GM04503 (cell line): ENCODE data around the gene SORCS1.

ENCODE experiments used
- DNase-seq: peaks from one replicate; pipeline ENCODE4 v3.0.0-alpha.2; 2012; ENCODE audit warnings: low read depth

The SORCS1 gene

DNA sequence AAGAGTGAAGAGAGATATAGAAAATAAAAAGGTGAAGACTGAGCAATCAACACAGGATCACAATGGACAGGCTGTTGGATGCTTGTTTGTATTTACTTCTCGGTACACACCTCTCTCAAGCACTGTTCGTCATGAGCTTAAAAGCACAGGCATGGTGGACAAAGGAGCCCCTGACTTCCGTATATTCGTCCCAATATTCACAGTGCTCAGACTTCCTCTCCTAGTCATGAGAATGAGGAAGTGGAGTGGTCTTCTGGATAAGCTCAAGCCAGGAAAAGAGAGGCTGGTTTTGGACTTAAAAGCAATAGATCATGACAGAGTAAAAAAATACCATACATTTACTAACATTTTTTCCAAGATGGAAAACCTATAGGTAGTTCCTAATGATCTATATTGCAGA, 172.5 kb downstream of the SORCS1 start:
- no peak for DNase-seq

DNA sequence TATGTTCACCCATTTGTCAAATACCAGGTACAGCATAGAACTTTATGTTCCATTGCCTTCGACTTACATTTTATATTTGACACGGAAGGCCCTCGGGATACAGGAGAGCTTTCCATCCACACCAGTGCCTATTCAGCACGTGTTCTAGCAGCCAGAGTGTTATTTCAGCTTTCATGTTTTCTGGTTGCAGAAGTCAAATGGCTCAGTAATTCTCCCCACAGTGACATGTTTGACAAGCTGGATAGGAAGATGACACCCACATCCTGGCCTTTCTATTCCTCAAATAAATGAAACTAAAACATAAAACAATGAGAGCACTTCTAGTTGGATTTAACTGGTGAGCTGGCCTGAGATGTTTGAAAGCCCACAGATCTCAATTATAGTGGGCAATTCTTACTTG, 173.4 kb downstream of the SORCS1 start:
- no peak for DNase-seq

DNA sequence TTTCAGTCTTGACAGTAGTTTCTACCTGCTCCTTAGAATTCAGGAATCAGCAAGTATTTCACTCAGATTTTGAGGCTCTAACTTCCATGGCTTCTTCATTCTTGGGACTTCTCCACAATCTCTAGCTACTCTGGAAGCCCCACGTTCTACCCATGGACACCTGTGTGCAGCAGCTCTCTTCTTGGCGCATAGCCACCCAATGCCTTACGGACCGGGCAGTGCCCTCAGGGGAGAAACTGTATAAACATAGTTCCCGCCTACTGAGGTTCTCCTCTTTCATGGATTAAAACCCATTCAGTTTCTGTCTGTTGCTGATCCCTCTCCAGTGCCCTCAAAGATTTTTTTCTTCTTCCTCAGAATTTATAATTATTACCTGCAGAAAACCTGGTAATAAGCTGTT, 177.1 kb downstream of the SORCS1 start:
- no peak for DNase-seq

DNA sequence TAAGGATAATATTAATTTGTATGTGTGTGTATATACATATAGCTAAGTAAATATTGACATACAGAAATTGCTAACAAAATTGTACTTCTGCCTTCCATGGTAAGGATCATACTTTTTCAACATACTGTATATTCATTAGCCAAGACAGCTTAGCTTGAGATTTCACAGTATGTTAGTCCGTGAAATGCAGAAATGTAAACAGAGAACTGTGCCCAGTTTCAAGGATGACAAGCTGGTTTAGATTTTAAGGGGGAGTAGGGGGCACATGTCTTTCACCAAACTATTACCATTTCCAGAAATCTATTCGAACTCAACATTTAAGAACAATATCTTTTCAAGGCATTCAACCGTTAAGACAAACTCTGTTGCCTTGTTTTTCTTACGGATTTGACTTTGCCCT, 182.2 kb downstream of the SORCS1 start:
- no peak for DNase-seq

DNA sequence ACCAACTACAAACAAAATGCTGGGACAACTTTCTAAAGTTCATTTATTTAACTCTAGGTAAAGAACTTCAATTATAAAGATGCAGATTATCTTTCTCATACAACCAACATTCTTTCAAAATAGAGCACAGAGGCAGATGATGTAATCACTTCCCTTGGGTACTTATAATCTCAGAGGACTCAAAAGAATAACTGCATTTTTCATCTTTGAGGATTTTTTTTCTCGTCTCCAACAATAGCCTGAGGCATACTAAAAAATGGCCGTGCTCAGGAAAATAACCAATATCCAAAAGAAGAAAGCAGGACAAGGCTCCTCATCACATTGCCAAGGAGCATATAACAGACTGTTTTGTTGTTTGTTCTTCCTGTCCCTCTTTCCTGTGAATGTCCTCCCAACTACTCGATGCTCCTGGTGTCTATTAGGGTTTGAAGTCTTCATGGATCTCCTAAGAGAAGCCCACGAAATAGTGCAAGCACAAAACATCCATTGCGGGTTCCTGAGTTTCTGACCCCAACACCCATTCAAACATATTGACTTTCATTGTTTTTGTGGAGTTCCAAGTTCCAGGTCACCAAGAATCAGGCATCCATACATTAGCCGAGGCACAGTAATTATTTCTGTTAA, 182.9 kb downstream of the SORCS1 start:
- DNase-seq: no peak

DNA sequence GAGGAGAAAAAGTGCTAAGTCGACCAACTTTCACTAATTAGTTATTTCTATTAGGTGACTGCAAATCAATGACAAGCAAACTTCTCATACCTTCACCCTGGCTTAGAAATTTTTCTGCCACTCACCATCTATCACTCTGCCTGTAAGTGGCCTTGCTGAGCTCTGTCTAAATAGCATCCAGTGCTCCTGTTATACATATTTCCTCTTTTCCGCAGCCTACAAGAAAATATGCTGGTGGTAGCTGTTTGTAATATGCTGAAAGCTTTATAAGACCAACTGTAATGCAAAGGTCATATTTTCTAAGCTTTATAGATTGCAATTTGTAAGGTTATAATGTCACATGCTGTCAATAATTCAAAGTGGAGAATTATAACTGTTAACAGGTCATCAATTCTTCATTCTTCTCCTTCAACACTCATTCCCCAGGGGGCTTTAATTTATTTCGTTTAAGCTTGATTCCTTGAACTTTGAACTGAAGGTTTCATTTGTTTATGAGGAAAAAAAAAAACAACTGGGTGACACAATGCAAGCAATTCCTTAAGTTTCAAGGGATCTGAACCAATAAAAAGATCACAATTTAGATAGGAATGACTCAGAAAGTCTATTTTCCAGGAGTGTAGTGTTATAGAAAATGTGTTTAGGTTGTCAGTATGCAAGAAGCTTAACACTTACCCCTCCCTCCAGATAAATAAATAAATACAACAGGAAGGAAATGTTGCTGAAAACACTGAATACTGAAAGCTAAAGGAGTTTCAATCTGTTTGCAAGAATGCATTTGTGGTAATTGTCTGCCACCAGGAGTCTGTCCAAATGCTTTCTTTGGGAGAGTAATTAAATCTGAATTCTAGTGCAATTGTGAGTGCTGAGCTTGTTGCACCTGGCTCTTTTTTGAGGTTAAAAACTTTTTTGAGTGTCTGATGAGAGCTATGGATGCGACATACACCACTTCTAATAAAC, 183.7 kb downstream of the SORCS1 start:
- DNase-seq: no peak

DNA sequence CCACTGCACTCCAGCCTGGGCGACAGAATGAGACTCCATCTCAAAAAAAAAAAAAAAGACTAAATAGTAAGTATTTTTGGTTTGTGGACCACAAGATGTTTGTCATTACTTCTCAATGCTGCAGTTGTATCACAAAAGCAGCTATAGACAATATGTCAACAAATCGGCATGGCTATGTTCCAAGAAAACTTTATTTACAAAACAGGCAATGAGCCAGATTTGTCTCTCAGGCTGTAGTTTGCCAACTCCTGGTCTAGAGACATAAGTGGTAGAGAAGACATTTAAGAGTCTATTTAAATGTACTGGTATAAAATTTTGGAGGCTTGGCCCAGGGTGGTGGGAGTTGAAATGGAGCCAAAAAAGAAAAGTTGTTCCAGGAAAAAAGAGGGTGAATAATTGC, 185.8 kb downstream of the SORCS1 start:
- no peak for DNase-seq

DNA sequence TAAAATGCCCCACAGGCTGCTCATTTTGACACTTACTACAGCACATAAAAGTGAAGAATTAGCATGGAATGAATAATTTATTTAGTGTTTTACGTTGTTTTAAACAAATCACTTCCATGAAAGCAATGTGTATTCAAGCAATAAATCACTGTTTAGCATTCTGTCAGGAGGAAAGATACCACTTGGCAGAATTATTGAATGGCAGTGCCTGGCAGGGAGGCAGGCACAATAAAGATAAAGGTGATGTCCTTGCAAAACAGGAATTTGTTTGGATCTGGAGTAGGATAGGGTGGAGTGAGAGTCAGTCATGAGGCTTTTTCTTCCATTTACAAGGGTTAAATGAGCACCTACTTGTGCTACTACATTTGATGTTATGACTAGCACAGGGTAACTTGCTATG, 190.8 kb downstream of the SORCS1 start:
- DNase-seq: no peak

DNA sequence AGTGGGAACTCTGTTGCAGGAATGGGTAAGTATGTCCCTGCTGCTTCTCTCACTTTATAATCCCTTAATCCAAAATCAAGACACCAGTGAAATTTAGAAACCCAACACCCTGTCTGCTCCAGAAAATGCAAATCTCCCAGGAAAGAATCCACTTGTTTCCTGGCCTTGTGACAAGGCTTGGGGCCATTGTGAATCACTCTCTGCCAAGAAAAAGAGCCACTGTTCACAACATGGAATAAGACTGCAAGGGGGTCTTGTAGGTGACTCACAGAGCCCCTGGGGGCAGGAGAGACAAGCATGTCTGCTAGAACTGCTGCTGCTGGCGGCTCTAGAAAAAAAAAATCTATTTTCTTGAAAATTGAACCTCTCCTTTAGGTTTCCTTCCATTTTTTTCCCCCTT, 191.2 kb downstream of the SORCS1 start:
- DNase-seq: no peak

DNA sequence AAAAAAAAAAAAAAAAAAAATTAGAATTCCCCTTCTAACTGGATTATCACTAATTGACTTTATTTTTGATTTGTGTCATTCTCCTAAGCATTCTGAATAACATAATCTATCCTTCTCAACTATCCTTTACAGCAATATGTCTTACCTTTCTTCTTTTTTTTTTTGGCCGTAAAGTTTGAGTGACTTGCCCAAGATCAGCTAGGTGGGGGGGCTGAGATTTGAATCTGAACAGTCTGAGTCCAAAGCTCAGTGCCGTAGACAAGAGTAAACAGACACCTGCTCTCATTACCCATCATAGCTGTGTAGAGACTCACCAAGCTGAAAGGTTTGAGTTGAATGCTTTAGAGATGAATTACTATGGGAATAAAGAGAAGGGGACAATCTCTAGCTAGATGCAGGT, 192.1 kb downstream of the SORCS1 start:
- no peak for DNase-seq

DNA sequence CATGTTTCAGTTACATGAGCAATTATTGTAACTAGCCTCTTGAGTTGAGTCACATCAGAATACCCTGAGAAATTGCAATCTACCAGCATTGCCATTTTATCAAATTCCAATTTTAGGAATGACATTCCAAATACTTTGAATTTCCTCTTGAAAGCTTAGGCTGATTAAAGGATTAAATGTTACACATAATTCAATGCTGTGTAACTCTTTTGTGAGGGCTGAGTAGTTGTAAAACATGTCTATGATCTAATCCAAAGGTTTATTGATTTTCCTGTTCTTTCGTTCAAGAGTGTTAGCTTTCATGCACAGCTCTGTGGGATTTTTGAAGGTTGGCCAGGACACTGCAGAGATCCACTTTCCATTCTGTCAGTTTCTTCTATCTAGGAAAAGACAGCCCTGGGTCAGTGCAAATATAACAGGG, 193.1 kb downstream of the SORCS1 start:
- DNase-seq: no peak

DNA sequence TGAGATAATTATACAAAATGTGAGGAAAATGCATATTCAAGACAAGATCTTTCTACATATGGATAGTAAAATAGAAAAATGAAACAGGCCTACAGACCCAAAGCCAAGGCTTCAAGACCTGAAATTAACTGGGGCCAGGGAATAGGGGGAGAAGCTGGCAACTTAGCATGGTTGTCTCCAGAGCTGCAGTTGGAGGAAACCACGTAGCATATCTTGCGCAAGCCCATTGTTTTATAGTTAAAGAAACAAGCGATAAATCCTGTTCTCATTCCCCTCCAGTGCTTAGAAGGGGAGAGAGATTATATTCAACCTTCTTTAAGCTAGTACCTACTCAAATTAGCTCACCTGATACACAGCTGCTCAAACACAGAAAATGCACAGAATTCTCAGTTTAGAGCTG, 197.1 kb downstream of the SORCS1 start:
- no peak for DNase-seq

DNA sequence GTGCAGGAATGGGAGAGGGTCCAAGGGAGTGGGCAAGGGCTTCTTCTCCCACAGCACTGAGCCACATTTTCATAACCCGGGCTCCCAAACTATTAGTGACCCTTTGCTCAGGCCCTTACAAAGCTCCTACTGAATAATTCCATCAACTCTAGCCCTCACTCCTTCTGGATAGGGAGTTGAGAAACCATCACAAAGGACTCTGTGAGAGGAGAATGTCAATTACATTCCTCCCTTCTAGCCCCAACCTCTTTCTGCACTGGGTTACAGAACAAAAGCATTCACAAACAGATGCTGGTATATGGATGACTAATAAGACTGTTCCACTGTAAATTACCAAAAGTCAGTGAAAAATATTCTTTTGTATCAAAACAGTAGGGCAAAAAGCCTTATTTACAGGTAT, 203.7 kb downstream of the SORCS1 start:
- DNase-seq: no peak

DNA sequence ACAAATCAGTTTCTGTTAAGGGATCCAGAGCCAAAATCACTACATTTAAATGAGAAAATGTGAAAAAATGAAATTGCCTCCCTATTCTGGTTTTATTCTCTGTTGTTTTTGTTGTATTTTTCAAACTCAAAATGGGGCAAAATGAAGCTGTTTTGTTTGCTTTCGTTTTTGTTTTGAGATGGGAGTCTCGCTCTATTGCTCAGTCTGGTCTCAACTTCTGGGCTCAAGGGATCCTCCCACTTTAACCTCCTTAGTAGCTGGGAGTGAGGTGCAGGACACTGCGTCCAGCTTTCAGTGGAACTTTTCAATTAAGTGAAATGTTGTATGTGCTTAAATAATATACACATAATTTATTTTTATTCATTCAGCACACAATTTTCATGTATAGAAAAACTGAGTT, 205.0 kb downstream of the SORCS1 start:
- no peak for DNase-seq

DNA sequence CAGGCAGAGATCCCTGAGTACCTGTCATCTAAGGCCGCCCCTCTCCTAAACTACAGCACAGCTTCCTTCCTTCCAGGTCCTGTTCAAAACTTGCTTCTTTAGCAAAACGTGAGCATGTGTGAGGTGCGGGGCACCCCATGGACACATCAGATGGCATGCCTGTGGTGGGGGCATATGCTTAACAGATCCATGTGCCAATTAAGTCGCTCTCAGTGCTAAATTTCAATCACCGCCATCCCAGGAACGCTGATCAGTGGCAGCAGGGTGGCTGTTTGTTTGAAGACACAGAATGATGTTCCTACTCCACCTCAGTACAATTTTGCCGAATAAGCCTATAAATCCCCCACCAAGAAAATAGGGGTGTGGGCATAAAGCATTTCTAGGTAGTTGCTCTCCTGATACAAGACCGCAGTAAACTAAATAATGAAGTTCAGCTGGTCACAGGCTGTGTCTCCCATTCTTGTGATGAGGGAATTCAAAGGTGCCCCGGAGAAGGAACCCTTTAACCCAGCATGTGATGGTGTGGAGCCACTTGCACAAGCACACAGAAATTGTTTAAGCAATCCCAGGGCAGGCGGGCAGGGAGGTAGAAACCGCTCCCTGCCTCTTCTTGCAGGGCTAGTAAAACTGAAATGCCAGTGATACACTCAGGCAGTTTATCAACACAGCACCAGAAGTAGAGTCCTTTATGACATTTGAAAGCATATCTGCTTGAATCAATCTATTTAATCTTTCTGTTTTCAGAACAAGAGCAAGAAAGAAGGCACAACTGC, 205.7 kb downstream of the SORCS1 start:
- no peak for DNase-seq

DNA sequence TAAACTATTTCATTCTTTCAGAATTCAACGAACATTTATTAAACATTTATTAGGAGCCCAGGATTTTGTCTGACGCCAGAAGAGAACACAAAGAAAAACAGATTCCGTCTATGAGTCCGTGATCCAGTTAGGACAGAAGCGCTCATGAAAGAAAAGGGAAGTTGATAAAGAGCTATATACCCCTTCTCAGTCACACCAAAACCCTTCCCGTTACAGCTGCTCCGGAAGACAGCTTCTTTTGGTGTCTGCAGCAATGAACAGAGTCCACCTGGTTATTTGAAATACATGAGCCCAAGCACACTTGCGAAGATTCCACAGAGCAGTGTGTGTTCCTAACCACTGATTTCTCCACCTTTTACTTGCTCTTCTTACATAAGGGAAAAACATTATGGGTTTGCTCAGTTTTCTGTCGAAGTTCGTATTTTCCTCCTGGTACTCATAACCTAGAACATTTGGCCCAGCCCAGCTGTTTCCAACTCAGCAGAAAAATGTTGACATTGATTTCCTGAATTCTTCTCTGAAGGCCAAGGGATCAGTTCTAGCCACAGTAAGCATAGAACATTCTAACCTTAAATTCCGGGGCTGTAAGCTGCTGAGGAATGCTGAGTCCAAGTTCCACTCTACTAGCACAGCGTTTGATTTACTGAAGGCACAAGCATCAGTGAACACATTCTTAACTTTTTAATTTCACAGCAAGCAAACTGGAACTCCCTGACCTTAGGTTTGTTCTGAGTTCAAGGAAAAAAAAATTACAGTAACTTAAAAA, 206.5 kb downstream of the SORCS1 start:
- no peak for DNase-seq

DNA sequence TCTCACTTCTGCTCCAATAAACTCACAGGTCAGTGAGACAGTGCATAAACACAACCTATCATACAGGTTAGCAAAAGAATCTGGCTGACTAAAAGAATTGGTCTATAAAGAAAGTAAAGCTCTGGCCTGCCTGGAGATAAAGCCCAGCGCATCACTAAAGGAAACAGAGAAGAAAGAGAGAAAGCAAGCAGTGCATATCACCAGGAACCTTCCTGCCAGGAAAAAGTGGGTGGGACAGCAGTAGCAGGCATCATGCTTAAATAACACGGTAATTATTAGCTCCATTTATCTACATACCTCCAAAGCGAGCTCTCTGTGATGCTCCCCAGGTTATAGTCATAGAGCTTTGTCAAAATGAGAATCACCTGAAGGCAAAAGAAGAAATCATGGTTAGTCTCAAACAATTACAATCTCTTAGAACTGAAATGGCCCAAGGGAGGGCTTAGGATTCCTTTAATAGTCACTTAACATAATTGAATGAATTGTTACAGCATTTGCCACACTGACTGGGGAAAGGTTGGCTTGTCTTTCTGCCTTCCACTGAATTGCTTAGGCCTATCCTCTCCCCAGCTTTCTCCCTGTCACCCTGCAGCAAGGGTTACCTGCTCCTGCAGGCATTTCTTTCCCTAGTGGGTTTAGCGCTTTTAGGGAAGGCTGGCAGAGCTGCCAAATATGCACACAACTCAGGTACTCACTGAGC, 208.1 kb downstream of the SORCS1 start:
- DNase-seq: no peak

DNA sequence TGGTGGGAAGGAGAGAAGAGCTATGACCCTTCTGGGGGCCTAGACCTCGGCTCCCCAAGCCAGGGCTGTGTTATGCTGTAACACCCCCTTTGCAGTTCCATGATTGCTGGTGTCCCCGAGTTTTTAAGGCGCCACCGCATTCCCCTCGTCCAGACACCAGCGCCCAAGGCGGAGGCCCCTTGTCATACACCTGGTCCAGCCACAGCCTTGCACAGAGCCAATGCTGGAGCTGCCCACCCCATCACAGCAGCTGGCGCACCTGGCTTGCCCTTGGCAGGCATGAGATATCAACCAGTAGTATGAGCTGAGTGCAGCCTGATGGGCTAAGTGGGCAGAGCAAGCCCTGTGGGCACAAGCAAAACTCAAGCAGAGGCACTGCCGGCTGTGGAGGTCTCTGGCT, 209.4 kb downstream of the SORCS1 start:
- DNase-seq: no peak

DNA sequence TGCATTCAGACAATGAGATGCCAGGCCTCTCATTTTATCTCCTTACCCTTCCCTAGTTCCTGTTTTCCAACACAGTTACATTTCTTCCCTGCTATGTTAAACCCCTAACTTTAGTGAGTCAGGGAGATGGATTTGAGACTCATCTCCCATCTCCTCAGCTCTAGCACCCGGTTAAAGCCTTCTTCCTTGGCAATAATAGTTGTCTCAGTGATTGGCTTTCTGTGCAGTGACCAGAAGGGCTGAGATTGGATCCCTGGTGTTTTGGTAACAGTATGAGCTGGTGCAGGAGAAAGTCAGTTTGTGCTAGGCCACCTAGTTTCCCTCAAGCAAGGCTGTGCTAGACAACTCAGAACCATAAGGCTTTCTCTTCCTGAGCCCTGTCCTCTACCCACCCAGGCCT, 212.5 kb downstream of the SORCS1 start:
- DNase-seq: no peak

DNA sequence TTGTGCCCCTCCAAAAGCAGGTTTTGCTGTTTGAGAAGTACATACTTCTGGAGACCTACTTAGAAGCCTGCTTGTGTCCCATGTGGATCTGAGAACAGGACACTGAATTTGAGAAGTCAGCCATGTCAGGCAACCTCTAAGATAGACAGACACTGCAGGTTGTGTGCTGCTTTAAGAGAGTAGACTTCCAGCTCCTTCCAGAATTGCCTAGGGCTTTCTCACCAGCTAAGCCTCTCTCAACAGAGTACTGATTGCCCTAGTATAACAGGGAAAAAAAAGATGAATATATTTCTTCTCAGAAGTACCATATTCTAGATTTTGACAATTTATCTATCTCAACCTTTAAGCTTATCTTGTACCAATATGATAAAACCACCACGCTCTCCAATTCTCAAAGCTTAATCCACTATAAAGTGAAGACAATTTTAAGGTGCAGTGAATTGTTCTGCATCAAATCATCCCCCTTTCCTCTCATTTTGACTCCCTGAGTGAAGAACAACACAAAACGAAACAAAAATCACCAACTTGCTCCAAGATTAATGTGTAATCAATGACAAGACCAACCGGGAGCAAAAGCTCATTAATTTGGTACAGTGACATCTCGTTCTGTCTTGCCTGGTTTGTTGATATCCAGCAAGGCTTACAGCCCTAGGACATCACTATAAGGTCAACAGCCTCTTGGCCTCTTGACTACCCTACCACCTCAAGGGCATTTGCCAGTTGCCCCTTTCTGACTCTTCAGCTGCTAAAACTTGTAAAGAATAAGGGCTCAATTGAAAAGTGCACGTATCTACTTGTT, 214.6 kb downstream of the SORCS1 start:
- no peak for DNase-seq

DNA sequence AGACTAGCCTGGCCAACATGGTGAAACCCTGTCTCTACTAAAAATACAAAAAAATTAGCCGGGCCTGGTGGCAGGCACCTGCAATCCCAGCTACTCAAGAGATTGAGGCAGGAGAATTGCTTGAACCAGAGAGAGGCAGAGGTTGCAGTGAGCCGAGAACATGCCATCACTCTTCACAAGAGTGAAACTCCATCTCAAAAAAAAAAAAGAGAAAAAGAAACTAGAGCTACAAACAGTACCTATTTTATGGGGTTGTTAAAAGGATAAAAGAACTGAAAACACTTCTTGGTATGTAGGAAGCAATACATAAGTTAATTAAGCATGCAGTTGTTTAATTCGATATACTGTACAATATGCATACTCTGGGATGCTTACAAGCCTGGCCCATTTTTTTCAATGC, 216.9 kb downstream of the SORCS1 start:
- DNase-seq: no peak
